A673 (cell line): Measurements from ENCODE around the gene RIMKLA. TPM values are rescaled to one million over a fixed set of nuclear protein-coding genes. Genes with fewer than 3 reads are reported as not detected.
A peak's percentile ranks its signal among the peaks of the same experiment; 100 is the strongest.

Experiments
- BruUV-seq: library from RNA; stranded (reverse); fragments of 400-500 nt; replicated peaks from 2 replicates; lab custom pipeline; 2021; lab: Mats Ljungman, UMichigan
- CTCF ChIA-PET: fragments of 300-600 bp; sonication (Branson Sonifier 250); formaldehyde crosslinking; loops from one replicate; lab custom pipeline; 2022; ENCODE audit warnings: antibody characterized with exemption; lab: Charles Lee
- POLR2A ChIA-PET: fragments of 300-600 bp; sonication (Branson Sonifier 250); formaldehyde crosslinking; loops from one replicate; lab custom pipeline; 2022; ENCODE audit warnings: antibody characterized with exemption; ENCODE audit not compliant: low non-redundant PET; lab: Charles Lee
- DNase-seq: peaks from one replicate; pipeline ENCODE4 v3.0.0-alpha.2; 2015; ENCODE audit warnings: low spot score
- H3K27ac ChIP-seq: fragments of 200-600 bp; sonication (generic); 2 replicates; pipeline ENCODE4 v1.5.1; 2016; ENCODE audit warnings: mixed run types, low read depth, mild to moderate bottlenecking, mixed read lengths, antibody characterized with exemption, low read length; ENCODE audit not compliant: poor library complexity, severe bottlenecking
- H3K27me3 ChIP-seq: fragments of 200-600 bp; sonication (generic); replicated peaks from 2 replicates; pipeline ENCODE4 v1.6.1; 2017; ENCODE audit warnings: mixed run types, low read depth, mild to moderate bottlenecking, mixed read lengths, antibody characterized with exemption, low read length; ENCODE audit not compliant: insufficient read depth, poor library complexity
- H3K36me3 ChIP-seq: fragments of 200-600 bp; sonication (generic); 2 replicates; pipeline ENCODE4 v1.6.1; 2016; ENCODE audit warnings: mixed run types, mild to moderate bottlenecking, mixed read lengths, antibody characterized with exemption, low read length; ENCODE audit not compliant: insufficient read depth, poor library complexity, severe bottlenecking
- H3K4me1 ChIP-seq: fragments of 200-600 bp; sonication (generic); 2 replicates; pipeline ENCODE4 v1.6.1; 2017; ENCODE audit warnings: mixed run types, mild to moderate bottlenecking, mixed read lengths, antibody characterized with exemption, low read length; ENCODE audit not compliant: insufficient read depth, poor library complexity, severe bottlenecking
- H3K4me3 ChIP-seq: fragments of 200-600 bp; sonication (generic); 2 replicates; pipeline ENCODE4 v1.5.1; 2016; ENCODE audit warnings: low read depth, mixed run types, mild to moderate bottlenecking, mixed read lengths, low read length; ENCODE audit not compliant: poor library complexity, severe bottlenecking
- H3K9me3 ChIP-seq: fragments of 200-600 bp; sonication (generic); 2 replicates; pipeline ENCODE4 v1.6.1; 2016; ENCODE audit warnings: mixed run types, low read depth, mild to moderate bottlenecking, mixed read lengths, antibody characterized with exemption, low read length; ENCODE audit not compliant: poor library complexity, severe bottlenecking
- CTCF ChIP-seq: fragments of 300-800, 200-600 bp; sonication (generic); conservative IDR thresholded peaks from 2 replicates; pipeline ENCODE4 v1.5.1; 2017; ENCODE audit warnings: low read depth, mild to moderate bottlenecking, antibody characterized with exemption, low read length, moderate library complexity, mixed read lengths
- EZH2 ChIP-seq: fragments of 200-600 bp; sonication (generic); IDR thresholded peaks from 2 replicates; pipeline ENCODE4 v1.6.1; 2017; ENCODE audit warnings: borderline replicate concordance, low read depth, mild to moderate bottlenecking, mixed read lengths, antibody characterized with exemption, low read length; ENCODE audit not compliant: poor library complexity, severe bottlenecking
- intact Hi-C: fragments of 100-400 bp; cut with micrococcal nuclease; formaldehyde crosslinking; loops from one replicate; pipeline ENCODE4 v1.10.0; 2022; ENCODE audit not compliant: unreplicated experiment
- total RNA-seq: library from RNA; stranded (reverse); gene quantifications from 2 replicates; pipeline ENCODE4 v1.2.3, GENCODE V29; 2021

Gene RIMKLA
- total RNA-seq, 1 experiment from 2014 or later, result 0.24 TPM

DNA sequence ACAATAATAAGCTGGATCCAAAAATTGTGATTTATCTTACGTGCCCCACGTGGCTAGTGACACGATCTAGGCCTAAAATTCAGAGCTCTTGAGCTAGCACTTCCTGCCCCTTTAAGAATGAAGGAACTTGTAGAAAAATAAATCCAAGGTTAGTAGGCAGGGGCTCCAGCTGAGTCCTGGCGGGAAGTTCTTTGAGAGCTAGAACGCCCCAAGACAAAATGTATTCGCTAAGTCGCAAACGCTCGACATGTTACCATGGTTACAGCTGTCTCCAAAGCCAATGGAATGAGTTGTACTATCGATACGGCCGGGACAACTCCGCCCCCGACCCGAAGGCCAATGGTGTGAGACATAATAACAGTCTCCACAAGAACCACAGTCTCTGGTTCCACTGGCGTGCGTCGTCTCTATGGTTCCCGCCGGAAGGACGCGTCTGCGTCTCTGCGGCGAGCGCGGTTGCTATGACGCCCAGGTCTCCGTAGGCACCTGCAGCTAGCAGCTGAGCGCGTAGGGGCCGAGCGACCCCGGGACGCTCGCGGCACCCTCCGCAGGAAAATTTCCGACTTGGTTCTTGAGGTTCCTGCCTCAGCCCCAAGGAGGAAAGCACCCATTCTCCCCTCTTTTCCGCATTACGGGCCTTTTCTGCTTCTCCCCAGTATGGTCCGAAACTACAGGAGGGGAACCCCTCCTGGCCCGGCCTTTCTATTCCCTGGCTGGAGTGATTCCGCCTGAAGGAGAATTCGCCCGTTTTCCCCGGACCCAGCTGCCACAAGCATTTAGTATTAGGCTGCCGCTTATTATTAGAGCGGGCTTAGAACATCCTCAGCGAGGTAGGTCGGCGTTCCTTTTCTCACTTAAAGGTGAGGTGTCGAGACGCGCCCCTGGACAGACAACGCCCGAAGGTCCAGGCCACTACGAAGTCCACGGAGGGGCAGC lies 82.5 kb downstream of the RIMKLA start, which contains the start of gene CCDC30:
CCDC30 (plus strand) TSS at position 459 of the 936 bp plus-strand sequence. CDS start 17,266 bp downstream, outside the sequence.
- H3K27ac ChIP-seq, result peak within 1 kb of the TSS; percentile 46
- peak within 1 kb of the TSS; percentile 71 for H3K4me3 ChIP-seq
- intact Hi-C loops, result no loop called here
- no peaks in the 10 kb centered on the region for H3K9me3 ChIP-seq
- TF ChIP-seq CTCF, result no peak
- no peak for TF ChIP-seq EZH2
- ChIA-PET CTCF (interaction anchor here (0.8 kb wide), 1 partner anchor 303 kb away, joined by 3 read pairs; no protein-coding TSS in a partner anchor), POLR2A (interaction anchor here (0.6 kb wide), 1 partner anchor 23 kb away, joined by 5 read pairs; no protein-coding TSS in a partner anchor)
- peaks cover 14% of the 10 kb centered on the region for H3K4me1 ChIP-seq
- DNase-seq, result peak; percentile 99
- BruUV-seq, result no TSS peak
- H3K36me3 ChIP-seq, result peaks cover 18% of the 10 kb centered on the region
- H3K27me3 ChIP-seq, result no peaks in the 10 kb centered on the region

DNA sequence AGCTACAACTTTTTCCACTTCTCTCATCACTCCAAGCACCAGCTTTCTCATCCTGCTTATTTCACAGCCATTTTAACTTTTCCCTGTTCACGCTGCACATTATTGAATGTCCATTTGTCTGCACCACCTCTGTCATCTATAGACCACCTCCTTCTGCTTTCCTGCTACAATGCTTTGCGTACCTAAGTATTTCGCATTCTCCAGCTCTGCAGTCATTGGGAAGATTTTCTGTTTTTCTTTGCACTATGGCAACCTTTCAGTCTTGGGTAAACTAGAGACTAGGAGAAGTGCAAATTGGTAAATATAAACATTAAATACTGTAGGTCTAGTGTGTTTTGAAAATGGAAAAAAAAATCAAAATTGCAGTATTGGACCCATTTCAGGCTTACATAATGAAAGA lies 83.3 kb downstream of the RIMKLA start:
- Histone ChIP-seq H3K27ac (no peak overlapping the region), H3K4me3 (peak overlapping the region; percentile 71), H3K36me3 (peaks cover 9% of the 10 kb centered on the region), H3K9me3 (no peaks in the 10 kb centered on the region), H3K4me1 (peaks cover 14% of the 10 kb centered on the region), H3K27me3 (no peaks in the 10 kb centered on the region)
- BruUV-seq, result no TSS peak
- intact Hi-C loops, result no loop called here
- TF ChIP-seq CTCF (no peak), EZH2 (no peak)
- DNase-seq, result no peak
- ChIA-PET CTCF (no interaction called here), POLR2A (no interaction called here)

- CTCF ChIA-PET, result no interaction called here
- BruUV-seq, result no TSS peak
- Histone ChIP-seq H3K4me1 (peaks cover 14% of the 10 kb centered on the region), H3K27ac (no peak overlapping the region), H3K9me3 (no peaks in the 10 kb centered on the region), H3K36me3 (no peaks in the 10 kb centered on the region), H3K4me3 (no peak overlapping the region), H3K27me3 (no peaks in the 10 kb centered on the region)
- DNase-seq, result no peak
- POLR2A ChIA-PET, result no interaction called here
- TF ChIP-seq EZH2, result no peak
- TF ChIP-seq CTCF, result no peak
- intact Hi-C loops, result no loop called here
Measured at GRCh38 chr1:42466030-42466429, 85.4 kb downstream of the RIMKLA start.
